ENCODE results near the gene SLC2A4.

GRCh38 chr17:7261379-7262191 is 19.9 kb upstream of the SLC2A4 start:
- TF ChIP-seq CTCF (conservative IDR thresholded peaks at IDR 0.05) (no peak), ZFX (IDR thresholded peaks at IDR 0.05) (peak; percentile 84)
